GM19438 (cell line): ENCODE data around the gene FKBP1C.

ENCODE experiments used
- ATAC-seq: cut with Tn5 transposase; IDR thresholded peaks from one replicate; pipeline ENCODE4 v1.9.1; 2021; ENCODE audit warnings: low read depth; ENCODE audit not compliant: unreplicated experiment

FKBP1C gene

DNA sequence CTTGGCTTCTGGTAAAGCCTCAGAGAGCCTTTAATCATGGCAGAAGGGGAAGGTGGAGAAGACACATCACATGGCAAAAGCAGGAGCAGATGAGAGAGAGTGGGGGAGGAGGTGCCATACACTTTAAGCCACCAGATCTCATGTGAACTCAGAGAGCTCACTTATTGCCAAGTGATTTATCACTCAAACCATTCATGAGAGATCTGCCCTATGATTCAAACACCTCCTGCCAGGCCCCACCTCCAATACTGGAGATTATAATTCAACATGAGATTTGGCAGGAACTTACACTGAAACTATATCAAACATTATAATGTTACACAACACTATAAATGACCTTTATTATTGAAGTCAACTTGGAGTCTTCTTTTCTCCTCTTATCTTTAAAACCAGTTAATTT lies 47.9 kb downstream of the FKBP1C start:
- no peak for ATAC-seq

DNA sequence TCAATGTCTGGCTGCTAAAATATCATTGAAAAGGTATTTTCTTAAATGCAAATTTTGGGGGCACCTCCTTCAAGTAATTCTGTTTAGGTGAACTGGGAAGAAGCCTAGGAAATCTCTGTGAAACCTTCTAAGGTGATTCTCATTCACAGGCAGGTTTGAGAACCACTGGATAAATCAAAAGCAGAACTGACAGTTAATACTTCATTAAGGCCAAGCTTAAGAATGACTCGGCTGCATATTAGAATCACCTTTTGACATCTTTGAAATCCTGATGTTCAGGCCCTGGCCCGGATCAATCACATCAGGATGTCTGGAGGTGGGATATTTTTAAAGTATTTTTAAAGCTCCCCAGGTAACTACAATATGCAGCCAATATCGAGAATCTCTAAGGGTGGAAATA lies 50.6 kb downstream of the FKBP1C start:
- ATAC-seq, result peak; percentile 79
